Smooth muscle cell (in vitro differentiated cells): ENCODE results near the gene REN. TPM values are rescaled to one million over a fixed set of nuclear protein-coding genes. Genes with fewer than 3 reads are reported as not detected.

ENCODE experiments used
- DNase-seq: peaks from one replicate; lab custom pipeline; 2025; ENCODE audit not compliant: unreplicated experiment; lab: John Stamatoyannopoulos, UW
- H2AFZ ChIP-seq: fragments of 200-600 bp; sonication (generic); 2 replicates; pipeline ENCODE4 v1.6.0; 2016; ENCODE audit warnings: antibody characterized with exemption, low read depth, mild to moderate bottlenecking
- H3F3A ChIP-seq: fragments of 200-600 bp; sonication (generic); 2 replicates; pipeline ENCODE4 v1.6.0; 2017; ENCODE audit warnings: antibody characterized with exemption, low read depth
- H3K27ac ChIP-seq: fragments of 200-600 bp; sonication (generic); 2 replicates; pipeline ENCODE4 v1.5.1; 2016; ENCODE audit warnings: low read depth, mild to moderate bottlenecking
- H3K27me3 ChIP-seq: fragments of 200-600 bp; sonication (generic); 2 replicates; pipeline ENCODE4 v1.6.1; 2016; ENCODE audit warnings: low read depth, mild to moderate bottlenecking
- H3K36me3 ChIP-seq: fragments of 200-600 bp; sonication (generic); 2 replicates; pipeline ENCODE4 v1.5.1; 2016; ENCODE audit warnings: low read depth
- H3K4me1 ChIP-seq: fragments of 200-600 bp; sonication (generic); 2 replicates; pipeline ENCODE4 v1.5.1; 2016; ENCODE audit warnings: low read depth
- H3K4me2 ChIP-seq: fragments of 200-600 bp; sonication (generic); 2 replicates; pipeline ENCODE4 v1.6.0; 2016; ENCODE audit warnings: mild to moderate bottlenecking
- H3K4me3 ChIP-seq: fragments of 200-600 bp; sonication (generic); 2 replicates; pipeline ENCODE4 v1.5.1; 2016; ENCODE audit warnings: mild to moderate bottlenecking
- H3K79me2 ChIP-seq: fragments of 200-600 bp; sonication (generic); 2 replicates; pipeline ENCODE4 v1.6.0; 2016; ENCODE audit warnings: low read depth, mild to moderate bottlenecking
- H3K9ac ChIP-seq: fragments of 200-600 bp; sonication (generic); 2 replicates; pipeline ENCODE4 v1.6.0; 2016; ENCODE audit warnings: low read depth
- H3K9me3 ChIP-seq: fragments of 200-600 bp; sonication (generic); replicated peaks from 2 replicates; pipeline ENCODE4 v1.5.1; 2016; ENCODE audit warnings: low read depth
- H4K20me1 ChIP-seq: fragments of 200-600 bp; sonication (generic); 2 replicates; pipeline ENCODE4 v1.6.0; 2016; ENCODE audit warnings: low read depth
- CTCF ChIP-seq: fragments of 200-600 bp; sonication (generic); IDR thresholded peaks from 2 replicates; pipeline ENCODE4 v1.5.1; 2017; ENCODE audit warnings: borderline replicate concordance, mild to moderate bottlenecking, antibody characterized with exemption; ENCODE audit not compliant: insufficient read depth, poor library complexity, severe bottlenecking
- WGBS: methylation state at CpG from one replicate; pipeline ENCODE4 v1.1.7; 2016; ENCODE audit warnings: low lambda C conversion rate; 5-methylcytosine and 5-hydroxymethylcytosine counted together
- polyA plus RNA-seq: library from polyadenylated mRNA; unstranded; fragments of >200 nt; fragmentation: Nextera tagmentation; extraction: Ambion mirVana; gene quantifications from 2 replicates; pipeline ENCODE4 v1.2.1, GENCODE V29; 2016
- total RNA-seq: library from RNA; depleted of rRNA; stranded (reverse); fragments of >200 nt; gene quantifications from 2 replicates; pipeline ENCODE4 v1.2.3, GENCODE V29; 2014

Gene REN
- total and polyA plus RNA-seq, 2 experiments from 2014 or later: not detected

DNA sequence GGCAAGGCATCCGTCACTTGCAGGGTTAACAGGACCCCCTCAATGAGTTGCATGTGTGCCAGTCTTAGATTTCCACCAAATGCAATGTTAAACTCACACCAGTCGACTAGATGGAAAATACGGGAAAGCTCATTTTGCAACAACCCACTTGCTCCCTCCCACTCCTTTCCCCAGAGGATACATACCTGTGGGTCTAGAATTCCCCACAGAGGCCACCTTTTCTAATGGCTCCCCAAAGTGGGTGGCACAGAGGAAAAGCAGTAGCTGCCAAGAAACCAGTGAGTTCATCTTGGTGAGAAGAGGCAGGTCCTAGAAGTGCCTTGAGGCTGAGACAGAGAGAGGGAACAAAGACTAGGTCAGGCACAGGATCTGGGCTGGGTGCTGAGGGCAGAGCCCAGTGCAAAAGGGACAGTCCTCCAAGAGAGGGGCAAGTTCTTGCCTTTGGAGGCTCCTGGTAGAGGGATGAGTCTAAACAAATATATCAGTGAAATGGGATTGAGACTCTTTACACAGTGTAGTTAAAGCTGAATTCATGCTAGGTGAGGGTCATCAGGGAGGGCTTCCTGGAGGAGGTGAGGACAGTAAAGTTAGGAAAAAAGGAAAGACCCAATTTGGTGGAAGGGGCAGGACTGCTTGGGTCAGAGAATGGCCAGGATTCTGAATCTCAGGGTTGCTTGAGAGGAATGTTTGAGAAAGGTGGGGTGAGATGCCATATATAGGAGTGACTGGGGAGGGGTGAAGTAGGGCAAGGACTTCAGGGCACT, 26.6 kb upstream of the REN start:
- peaks cover 84% of the 10 kb centered on the region for H3K27me3 ChIP-seq
- DNase-seq: no peak
- H3K79me2 ChIP-seq: no peaks in the 10 kb centered on the region
- no peak overlapping the region for H3K9ac ChIP-seq
- no peaks in the 10 kb centered on the region for H4K20me1 ChIP-seq
- peaks cover 3% of the 10 kb centered on the region for H3K4me1 ChIP-seq
- no peak overlapping the region for H3K4me3 ChIP-seq
- no peaks in the 10 kb centered on the region for H3K36me3 ChIP-seq
- TF ChIP-seq CTCF: no peak
- H3K9me3 ChIP-seq: no peaks in the 10 kb centered on the region
- no peaks in the 10 kb centered on the region for H3F3A ChIP-seq
- no peak overlapping the region for H3K27ac ChIP-seq
- no peak overlapping the region for H2AFZ ChIP-seq
- H3K4me2 ChIP-seq: no peak overlapping the region
- WGBS: 72% methylated on average over 3 of the region's 3 CpGs

- DNase-seq: no peak
These were observed 25.9 kb upstream of the REN start for GRCh38 chr1:204192046-204192445.

GRCh38 chr1:204191456-204191855, 25.3 kb upstream of the REN start:
- no peak overlapping the region for H2AFZ ChIP-seq
- H3K27ac ChIP-seq: no peak overlapping the region
- DNase-seq: no peak
- H3K79me2 ChIP-seq: no peaks in the 10 kb centered on the region
- peaks cover 3% of the 10 kb centered on the region for H3K4me1 ChIP-seq
- no peaks in the 10 kb centered on the region for H3F3A ChIP-seq
- TF ChIP-seq CTCF: no peak
- no peak overlapping the region for H3K9ac ChIP-seq
- WGBS: 94% methylated on average over 7 of the region's 7 CpGs
- peaks cover 86% of the 10 kb centered on the region for H3K27me3 ChIP-seq
- no peak overlapping the region for H3K4me2 ChIP-seq
- no peaks in the 10 kb centered on the region for H4K20me1 ChIP-seq
- H3K4me3 ChIP-seq: no peak overlapping the region
- H3K36me3 ChIP-seq: no peaks in the 10 kb centered on the region
- H3K9me3 ChIP-seq: no peaks in the 10 kb centered on the region

More at GRCh38 chr1:204192046-204192445, 25.9 kb upstream of the REN start:
- Histone ChIP-seq H3K4me3 (no peak overlapping the region), H2AFZ (no peak overlapping the region), H3F3A (no peaks in the 10 kb centered on the region), H3K9ac (no peak overlapping the region), H3K4me1 (peaks cover 3% of the 10 kb centered on the region), H3K27me3 (peaks cover 86% of the 10 kb centered on the region), H3K36me3 (no peaks in the 10 kb centered on the region), H4K20me1 (no peaks in the 10 kb centered on the region), H3K9me3 (no peaks in the 10 kb centered on the region), H3K4me2 (no peak overlapping the region), H3K79me2 (no peaks in the 10 kb centered on the region), H3K27ac (no peak overlapping the region)
- WGBS: 85% methylated on average over 2 of the region's 2 CpGs
- no peak for TF ChIP-seq CTCF
